Right forelimb (tissue), 1 donor: Measurements from ENCODE around the gene LRRTM4.

Source experiments
- DNase-seq: peaks from one replicate; pipeline ENCODE4 v3.0.0-alpha.2; 2018

LRRTM4 gene

DNA sequence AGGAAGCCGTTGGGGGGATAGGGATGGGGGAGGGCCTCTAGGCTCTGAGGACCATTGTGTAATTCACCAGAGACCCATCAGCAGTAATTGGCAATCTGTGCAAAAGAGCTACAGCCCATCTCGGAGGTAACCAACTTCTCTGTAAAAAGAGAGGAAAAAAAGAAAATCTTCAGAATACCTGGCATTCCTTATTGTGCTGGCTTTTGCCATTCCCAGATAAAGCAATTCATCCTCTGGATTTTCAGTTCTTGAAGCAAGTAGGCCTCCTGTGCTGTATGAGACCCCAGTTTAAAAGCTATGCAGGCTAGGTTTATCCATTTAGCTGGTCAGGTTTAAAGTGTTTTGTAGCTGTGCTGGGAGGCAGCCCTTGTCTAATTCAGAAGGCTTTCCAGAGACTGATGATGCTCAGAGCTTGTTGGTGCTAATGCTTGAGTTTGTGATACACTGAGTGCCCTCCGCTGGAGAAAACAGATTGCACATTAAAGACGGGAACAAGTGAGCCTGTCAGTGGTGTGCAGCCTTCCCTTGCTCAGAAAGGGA lies at the start of gene LRRTM4:
TSS of gene LRRTM4 (minus strand) at position 446 of the 540 bp plus-strand sequence.
- DNase-seq = no peak

DNA sequence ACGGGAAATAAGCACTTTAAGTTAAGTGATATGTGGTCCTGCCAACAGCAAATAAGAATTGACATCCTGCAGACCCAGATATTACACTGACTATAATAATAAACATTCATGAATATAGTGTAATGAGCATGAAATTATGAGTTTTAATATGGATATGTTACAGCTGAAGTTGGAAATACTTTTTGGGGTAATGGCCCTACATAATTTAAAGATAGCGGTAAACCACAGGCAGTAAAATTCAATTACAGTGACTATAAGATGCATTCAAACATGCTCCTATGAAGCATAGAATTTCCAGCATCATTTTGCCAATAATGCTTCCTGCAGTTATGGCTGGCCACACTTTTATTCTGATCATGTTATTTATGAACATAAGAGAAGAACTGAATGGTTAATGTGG lies 49.4 kb upstream of the LRRTM4 start:
- no peak for DNase-seq

DNA sequence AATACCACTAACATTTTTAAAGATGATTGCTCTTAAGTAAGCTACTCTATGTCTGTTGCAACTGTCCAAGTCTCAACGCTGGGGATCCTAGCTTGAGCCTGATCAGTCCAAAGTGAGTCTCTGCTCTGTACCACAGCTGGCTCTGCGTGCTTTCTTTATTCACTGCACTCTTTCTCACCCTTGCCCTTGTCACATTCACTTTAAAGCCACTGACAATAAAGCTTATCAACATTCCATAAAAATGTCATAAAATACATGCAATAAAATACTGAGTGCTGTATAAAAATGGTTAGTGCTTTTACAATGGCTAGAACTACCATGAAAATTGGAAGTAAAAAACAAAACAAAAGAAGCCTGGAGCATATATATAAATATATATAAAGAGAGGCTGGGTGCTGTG lies 45.5 kb upstream of the LRRTM4 start:
- DNase-seq = no peak

DNA sequence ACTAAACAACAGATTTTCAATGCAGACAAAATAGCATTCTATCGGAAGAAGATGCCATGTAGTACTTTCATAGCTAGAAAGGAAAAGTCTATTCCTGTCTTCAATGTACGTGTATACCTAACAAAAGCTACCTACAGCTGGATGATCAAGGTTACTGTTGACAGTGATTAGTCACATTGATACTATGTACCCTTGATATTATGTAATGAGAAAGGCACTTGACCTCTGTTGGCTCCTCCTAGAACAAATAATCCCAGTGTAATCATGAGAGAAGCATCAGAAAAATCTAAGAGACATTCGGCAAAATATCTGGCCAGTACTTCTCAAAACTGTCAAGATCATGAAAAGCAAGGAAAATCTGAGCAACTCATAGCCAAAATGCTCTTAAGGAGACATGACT lies 44.4 kb upstream of the LRRTM4 start:
- DNase-seq = no peak

DNA sequence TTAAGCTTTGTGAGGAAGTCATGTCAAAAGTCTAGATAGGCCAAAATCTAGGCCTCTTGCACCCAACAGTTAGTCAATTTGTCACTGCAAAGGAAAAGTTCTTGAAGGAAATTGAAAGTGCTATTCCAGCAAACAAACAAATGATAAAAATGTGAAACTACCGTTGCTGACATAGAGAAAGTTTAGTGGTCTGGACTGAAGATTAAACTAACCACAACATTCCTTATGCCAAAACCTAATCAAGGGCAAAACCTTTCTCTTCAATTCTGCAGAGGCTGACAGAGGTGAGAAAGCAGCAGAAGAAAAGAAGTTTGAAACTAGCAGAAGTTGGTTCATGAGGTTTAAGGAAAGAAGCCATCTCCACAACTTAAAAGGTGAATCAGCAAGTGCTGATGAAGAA lies 44.0 kb upstream of the LRRTM4 start:
- no peak for DNase-seq

DNA sequence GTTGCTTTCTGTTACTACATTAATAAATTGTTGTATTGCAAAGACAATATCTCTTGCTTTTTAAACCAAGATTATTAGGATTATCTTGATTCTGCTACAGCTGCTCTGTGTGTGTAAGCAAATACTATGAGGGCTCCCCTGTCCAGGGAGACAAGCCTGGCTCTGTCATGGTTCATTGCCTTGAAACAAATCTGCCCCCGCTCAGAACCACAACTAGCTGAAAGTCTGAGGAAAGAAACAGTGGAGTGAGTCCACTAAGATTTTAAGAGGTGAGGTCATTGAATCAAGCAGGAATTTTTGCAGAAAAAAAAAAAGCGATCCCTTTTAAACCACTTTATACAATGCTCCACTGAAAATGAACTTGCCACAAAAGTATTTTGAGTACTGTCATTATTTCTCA lies 30.8 kb upstream of the LRRTM4 start:
- no peak for DNase-seq

DNA sequence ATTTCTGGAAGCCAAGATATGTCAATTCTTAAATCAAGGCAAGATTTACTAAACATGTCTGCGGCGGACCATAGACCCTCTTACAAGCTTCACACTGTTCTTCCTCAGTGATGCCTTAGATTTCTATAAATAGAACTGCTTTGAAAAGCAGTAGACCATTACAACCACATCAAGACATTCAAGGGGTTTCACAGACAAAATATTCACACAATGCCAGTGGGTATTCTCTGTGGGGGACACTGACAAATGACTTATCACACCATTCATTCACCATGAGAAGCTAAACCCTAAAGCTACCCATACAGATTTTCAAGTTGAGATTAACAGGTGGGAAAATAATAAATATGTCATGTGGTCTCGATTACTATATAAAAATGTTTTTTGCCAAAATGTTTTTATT lies 15.9 kb upstream of the LRRTM4 start:
- no peak for DNase-seq

DNA sequence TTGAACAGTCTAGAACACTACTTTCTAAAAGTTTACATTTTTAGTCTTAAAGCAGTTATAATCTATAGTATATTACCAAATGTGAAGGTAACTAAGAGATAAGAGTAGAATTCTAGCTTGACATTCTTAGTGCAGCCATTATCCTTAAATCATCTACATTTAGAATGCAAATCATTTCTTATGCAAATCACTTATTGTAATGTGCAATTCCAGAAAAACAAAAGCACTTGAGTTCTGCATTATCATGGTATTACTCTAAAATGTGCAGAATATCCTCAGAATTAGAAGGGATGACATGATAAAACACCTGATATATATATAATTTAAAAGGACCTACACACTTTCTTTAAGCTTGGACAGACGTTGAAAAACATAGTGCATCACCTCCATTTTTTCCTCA lies 712 bp upstream of the LRRTM4 start:
- DNase-seq = no peak

DNA sequence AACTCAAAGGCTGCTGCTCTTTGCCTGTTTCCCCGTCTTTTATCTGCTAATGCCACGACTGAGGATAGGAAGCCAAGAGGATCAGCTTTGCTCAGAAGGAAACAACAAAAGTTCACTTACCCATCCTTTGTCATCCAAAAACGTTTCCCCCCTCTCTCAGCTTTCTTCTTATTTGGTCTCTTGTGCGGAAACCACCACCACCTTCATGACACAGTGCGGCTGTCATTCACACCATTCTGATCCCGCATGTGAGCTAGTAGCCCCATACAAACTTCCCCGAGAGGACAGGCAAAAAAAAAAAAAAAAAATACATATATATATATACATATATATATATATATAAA lies 656 bp downstream of the LRRTM4 start:
- no peak for DNase-seq

DNA sequence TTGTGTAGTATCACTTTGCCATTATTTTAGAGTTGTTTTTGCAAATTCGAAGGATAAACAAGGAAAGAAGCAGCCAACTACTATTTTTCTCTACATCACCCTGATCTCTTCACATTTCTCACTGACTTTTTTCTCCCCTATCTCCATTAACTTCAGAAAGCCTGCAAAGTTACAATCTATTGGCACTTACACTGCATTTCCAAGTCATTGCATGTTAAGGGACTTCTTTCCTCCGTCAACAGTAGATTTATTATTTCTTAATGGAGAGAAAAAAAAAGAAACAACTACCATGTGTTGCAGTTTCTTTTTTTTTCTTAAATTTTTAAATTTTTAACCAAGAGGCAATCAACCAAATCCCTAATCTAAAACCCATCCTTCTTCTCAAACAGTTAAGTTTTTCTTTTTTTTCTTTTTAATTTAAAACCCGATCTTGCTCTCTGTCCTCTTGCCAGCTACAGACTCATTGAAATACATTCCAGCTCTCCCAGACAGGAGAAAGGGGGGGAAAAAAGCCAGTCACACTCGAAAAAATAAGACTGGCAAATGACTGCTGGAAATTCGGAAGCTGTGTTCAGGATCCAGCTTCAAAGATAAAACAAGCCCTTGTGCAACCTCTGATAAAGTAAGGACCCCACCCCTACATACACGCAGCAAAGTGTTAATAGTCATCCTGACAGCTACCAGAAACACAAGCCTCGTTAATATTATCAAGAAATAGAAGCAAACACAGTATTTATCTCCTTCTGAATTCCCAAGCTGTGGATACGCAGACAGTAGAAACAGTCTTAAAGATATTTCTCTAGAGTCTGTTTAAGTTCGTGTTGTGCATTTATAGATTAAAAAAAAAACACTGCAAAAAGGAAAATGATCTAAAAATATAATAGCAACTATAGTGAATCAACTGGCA lies 1.3 kb downstream of the LRRTM4 start:
- no peak for DNase-seq

DNA sequence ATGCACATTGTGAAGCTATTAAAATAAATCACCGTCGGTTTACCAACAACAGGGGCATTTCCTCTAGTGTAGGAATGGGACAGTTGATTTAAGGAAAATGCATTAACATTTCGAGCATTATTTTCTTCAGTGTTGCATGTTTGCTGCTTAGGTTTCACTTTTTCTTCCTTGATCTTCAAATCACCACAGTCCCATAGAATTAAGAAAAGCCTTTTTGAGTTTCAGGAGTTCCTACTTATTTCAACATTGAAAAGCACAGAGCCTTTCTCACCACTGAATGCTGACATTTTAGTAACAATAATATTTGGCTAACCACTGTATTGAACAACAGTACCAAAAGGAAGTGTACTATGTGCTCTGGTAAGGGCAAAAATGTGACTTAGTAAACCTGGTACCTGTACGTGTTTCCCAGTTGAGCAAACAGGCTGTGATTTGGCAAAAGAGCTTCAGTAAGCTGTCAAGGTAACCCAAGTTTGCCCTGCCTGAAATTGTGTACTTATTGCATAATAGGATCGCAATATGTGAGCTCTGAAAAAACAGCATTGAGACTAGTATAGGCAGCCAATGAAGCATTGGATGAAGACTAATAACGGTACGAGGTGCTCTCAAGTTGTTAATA lies 2.2 kb downstream of the LRRTM4 start:
- DNase-seq = no peak

DNA sequence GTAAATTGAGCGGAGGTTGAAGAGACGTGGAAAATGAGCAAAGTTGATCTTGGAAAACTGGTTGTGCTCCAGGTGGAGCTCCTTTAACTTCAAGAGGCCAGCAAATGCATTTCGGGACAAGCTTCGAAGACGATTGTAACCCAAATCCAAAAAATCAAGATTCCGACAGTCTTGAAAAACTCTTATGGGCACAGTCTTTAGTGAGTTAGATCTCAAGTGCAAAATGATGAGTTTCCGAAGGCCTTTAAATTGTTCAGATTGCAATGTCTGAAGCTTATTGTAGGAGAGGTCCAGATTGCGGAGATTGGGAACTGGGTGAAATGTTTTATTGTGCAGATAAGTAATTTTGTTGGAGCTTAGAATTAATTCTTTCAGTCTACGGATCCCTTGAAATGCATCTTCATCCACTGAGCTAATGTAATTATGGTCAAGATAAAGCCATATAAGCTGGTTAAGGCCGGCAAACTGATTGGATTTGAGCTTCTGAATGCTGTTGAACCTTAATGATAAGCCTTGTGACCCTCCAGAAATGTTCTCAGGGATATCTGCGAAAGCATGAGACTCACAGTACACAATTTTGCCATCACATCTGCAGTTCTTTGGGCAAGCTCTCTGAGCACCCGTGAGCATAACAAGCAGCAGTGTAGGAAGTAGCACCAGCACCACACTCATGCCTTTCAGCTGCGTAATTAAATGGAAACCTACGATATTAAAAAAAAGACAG lies 2.9 kb downstream of the LRRTM4 start:
- no peak for DNase-seq

DNA sequence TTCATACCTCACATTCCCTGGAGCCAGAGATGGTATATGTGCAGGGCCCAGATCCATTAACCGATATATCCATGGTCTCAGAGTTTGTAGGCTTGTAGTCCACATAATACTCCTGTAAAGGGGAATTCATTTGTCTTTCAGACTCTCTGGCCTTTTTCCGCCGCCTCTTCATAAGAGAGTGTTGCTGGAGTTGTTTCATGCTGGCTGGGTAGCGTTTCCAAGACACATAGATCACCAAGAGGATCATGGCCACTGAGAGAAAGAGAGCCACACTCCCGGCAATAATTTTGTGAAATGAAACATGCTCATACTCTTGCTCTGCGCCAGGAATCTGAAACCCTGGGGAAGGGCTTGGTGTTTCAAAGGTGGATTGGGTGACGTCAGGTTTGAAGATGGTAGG lies 3.9 kb downstream of the LRRTM4 start:
- DNase-seq = no peak

DNA sequence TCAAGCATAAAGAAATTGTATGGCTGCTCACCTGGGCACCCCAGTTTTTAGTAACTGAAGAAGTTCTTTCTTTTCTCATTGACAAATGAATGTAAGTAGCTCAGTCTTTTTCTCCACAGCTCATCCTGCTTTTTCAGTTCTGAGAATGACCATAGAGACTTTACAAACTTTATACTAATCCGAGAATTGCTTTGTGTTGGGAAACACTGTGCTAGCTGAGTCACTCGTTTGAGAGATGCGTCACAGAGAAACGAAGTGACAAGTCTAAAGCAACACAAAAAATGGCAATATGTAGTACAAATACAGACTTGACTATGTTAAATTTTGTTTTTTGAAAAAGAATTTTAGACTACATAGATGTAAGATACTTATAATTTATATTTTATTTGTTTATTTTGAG lies 9.0 kb downstream of the LRRTM4 start:
- no peak for DNase-seq

DNA sequence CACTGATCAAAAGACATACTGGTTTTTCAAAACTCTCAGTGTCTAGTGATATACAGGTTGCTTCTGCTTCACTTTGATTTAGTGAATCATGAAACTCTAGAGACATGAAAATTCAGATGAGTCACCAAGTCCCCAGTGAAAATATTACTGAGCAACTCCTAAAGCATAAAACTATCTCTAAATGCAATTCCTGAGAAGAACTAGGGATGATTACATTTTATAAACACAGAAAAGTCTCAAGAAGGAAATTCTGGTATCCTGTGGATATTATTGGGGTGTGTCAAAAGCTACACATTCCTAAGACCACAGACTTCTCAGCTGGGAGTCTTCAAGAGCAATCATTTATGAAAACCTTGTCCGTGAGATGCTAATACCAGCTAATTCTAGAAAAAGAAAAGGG lies 9.7 kb downstream of the LRRTM4 start:
- no peak for DNase-seq

DNA sequence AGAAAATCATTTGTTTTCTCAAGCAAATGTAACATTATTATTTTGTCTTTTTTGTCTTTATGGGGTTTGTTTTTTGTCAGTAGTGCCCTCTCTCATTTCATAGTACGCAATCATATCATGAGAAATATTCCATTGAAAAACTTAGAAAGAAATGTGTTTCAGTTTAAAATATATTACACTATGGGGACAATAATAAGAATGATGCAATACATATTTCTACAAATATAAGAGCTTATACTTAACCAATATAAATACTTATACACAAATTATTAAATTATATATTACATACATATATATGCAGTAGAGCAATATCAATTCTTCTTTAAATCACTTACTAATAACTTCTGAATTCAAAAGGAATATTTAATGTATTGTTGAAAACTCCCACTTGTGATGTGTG lies 13.7 kb downstream of the LRRTM4 start:
- no peak for DNase-seq

DNA sequence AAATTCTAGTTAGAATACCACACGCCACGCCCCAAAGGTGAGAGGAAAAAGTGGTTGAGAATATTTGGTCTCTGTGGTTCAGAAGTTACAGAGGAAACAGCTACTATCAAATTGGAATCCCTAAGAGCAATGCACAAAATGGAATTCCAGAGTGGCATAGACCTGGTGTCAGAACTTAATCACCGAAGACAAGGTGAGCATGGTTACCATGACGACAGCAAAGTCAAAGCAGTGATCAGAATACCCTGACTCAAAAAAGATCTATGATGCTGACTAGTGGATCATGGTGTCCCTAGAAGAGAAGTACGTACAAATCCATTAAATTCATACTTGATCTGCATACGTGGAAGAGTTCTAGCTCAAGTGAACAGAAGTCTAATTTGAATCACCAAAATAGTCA lies 14.5 kb downstream of the LRRTM4 start:
- no peak for DNase-seq

DNA sequence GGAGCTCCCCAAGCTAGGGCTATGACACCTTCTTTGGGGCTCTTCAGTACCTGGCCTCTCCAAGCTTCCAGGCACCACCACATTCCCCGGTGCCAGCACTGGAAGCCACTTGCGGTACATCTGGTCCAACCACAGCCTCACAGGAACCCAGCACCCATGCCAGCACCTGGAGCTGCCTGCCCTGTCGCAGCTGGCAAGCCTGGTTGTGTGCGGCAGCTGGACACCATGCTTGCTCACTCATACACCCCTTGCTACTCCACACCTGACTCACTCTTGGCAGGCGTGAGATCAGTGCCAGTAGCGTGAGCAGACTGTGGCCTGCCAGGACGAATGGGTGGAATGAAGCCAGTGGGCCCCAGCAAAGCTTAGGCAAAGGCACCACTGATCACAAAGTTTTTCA lies 34.0 kb downstream of the LRRTM4 start:
- no peak for DNase-seq

DNA sequence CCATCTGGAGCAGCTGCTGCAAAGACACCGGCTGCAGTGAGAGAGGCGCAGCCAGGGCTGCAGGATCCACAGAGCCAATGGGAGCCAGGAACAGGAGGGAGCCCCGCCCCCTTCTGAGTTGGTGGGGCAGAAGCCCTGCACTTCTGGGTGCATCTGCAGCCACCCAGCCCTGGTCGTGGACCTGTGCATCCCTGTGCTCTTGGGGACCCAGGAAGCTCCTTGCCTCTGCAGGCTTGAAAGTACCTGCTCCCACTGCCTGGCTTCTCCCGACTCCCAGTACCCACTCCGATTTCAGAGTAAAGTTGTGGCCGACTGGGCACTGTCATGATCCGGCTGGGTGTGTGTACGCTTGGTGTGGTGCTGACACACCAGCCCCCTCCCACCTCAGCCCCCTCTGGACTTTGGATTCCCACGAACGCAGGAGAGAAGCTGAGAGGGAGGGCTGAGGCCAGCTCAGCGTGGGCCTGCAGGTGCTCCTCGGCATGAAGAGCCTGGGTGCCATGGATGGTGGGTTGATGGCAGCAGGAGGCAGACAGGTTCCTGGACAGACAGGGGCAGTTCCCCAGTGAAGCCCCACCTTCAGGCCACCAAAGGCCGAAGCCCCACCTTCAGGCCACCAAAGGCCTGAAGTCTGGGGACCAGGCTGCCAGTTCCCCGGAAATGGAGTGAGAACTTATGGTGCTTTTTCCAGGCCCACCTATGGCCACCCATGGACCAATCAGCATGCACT lies 34.9 kb downstream of the LRRTM4 start:
- DNase-seq = no peak

DNA sequence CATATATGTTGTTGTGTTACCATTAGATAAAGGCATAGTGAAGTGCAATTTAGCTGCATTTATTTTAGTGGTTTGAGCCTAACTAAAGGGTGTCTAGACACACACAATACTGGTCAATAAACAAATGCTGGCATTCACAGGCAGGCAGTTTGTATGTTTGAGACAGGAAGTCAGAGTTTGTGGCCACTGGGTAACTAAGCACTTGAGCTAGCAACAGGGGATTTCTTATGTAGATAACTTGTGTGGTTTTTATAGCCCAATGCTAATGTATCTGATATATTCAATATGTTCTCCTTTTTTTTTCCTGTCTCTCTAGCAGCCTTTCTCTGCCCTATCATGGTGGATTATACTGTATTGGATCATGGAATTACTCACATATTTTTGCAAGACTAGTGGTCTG lies 38.1 kb downstream of the LRRTM4 start:
- no peak for DNase-seq

DNA sequence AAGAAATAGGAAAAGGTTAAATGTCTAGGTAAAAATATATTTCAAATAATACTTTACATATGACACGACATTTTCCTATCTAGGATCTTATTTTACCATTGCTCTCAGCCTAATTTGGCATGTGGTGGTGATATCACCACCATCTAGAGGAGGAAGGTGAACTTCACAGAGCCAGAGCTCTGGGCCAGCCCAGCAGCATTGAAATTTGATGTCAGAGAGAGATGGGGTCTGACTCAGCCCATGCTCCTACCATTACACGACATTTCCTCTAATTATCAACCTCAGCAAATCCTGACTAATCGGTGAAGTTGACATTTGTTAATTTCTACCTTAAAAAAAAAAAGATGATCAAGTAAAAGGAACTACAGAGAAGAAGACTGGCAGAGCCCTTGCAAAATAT lies 42.3 kb downstream of the LRRTM4 start:
- DNase-seq = no peak

DNA sequence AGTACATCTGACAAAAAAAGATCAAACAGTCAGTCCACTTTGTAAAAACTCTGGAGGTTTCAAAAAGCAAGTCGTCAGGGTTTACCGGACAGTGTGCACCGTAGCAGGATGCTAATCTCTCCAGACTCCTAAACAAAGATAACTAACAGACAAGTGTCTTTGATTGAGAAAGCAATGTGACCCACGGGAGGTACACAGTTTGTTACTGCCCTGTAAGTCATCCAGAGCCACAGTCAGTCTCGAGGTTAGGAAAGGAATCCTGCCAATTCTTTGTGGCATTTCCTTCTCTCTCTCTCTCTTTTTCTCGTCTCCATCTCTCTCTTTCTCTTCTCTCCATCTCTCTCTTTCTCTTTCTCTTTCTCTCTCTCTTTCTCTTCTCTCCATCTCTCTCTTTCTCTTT lies 42.8 kb downstream of the LRRTM4 start:
- DNase-seq = no peak

DNA sequence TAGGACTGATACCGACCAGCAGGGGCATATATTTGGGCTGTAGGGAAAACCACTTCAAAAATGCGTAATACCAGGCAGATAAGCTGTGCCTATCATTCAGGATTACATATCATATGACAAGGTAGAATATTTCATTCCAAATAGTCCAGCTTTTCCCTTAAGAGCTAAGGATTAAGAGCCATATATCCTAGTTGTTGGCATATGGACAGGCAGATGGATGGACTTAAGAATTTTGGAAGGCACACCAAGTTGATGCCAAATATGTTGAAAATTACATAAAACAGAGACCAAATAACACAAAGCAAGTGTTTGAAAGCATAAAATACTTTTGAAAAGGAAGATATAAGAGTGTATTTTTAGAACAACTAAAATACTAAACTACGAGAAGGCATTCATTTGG lies 52.1 kb downstream of the LRRTM4 start:
- no peak for DNase-seq
